WTC11 (cell line): ENCODE measurements around the gene AMDHD2.

Source experiments
- ATF1 ChIP-seq: sonication (generic); formaldehyde crosslinking; IDR thresholded peaks from 2 replicates; pipeline ENCODE4 v1.8.1; 2023; ENCODE audit warnings: mild to moderate bottlenecking, moderate library complexity, missing genetic modification reagents
- CBFB ChIP-seq: sonication (generic); formaldehyde crosslinking; IDR thresholded peaks from 2 replicates; pipeline ENCODE4 v1.8.1; 2022; ENCODE audit warnings: mild to moderate bottlenecking, low read depth, missing genetic modification reagents
- CREB1 ChIP-seq: sonication (generic); formaldehyde crosslinking; IDR thresholded peaks from 2 replicates; pipeline ENCODE4 v1.8.0; 2023; ENCODE audit warnings: mild to moderate bottlenecking, missing genetic modification reagents
- ESRRA ChIP-seq: sonication (generic); formaldehyde crosslinking; IDR thresholded peaks from 2 replicates; pipeline ENCODE4 v1.8.1; 2022; ENCODE audit warnings: mild to moderate bottlenecking, missing genetic modification reagents, borderline replicate concordance
- ETV6 ChIP-seq: sonication (generic); formaldehyde crosslinking; IDR thresholded peaks from 2 replicates; pipeline ENCODE4 v1.8.1; 2022; ENCODE audit warnings: mild to moderate bottlenecking, missing genetic modification reagents
- NFYB ChIP-seq: sonication (generic); formaldehyde crosslinking; conservative IDR thresholded peaks from 2 replicates; pipeline ENCODE4 v1.8.0; 2022; ENCODE audit warnings: low read depth, missing genetic modification reagents
- ZNF416 ChIP-seq: fragments of 250-450 bp; sonication (Bioruptor Pico); IDR thresholded peaks from 2 replicates; pipeline ENCODE4 v1.9.0; 2021; ENCODE audit warnings: mild to moderate bottlenecking, inconsistent platforms
- TF ChIP-seq, protein P1 (sequence below): fragments of 200-600 bp; IDR thresholded peaks from 2 replicates; pipeline ENCODE4 v1.8.0; 2022; ENCODE audit warnings: antibody characterized with exemption
- TF ChIP-seq, protein P2 (sequence below): sonication (generic); formaldehyde crosslinking; IDR thresholded peaks from 2 replicates; pipeline ENCODE4 v1.8.0; 2022; ENCODE audit warnings: mild to moderate bottlenecking, missing genetic modification reagents

- TF ChIP-seq NFYB (CRISPR knock-in tag) (no peak), ETV6 (CRISPR knock-in tag) (no peak), CBFB (CRISPR knock-in tag) (no peak), ESRRA (no peak), ATF1 (CRISPR knock-in tag) (no peak), CREB1 (CRISPR knock-in tag) (no peak), ZNF416 (CRISPR knock-in tag) (no peak)
- TF ChIP-seq, protein P1, sequence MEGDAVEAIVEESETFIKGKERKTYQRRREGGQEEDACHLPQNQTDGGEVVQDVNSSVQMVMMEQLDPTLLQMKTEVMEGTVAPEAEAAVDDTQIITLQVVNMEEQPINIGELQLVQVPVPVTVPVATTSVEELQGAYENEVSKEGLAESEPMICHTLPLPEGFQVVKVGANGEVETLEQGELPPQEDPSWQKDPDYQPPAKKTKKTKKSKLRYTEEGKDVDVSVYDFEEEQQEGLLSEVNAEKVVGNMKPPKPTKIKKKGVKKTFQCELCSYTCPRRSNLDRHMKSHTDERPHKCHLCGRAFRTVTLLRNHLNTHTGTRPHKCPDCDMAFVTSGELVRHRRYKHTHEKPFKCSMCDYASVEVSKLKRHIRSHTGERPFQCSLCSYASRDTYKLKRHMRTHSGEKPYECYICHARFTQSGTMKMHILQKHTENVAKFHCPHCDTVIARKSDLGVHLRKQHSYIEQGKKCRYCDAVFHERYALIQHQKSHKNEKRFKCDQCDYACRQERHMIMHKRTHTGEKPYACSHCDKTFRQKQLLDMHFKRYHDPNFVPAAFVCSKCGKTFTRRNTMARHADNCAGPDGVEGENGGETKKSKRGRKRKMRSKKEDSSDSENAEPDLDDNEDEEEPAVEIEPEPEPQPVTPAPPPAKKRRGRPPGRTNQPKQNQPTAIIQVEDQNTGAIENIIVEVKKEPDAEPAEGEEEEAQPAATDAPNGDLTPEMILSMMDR = no peak
- TF ChIP-seq, protein P2, sequence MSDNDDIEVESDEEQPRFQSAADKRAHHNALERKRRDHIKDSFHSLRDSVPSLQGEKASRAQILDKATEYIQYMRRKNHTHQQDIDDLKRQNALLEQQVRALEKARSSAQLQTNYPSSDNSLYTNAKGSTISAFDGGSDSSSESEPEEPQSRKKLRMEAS (CRISPR knock-in tag) = no peak
Observed at GRCh38 chr16:2526135-2526534, 6.0 kb downstream of the AMDHD2 start.
